Ammon's horn (tissue), 1 donor: Measurements from ENCODE around the gene PRDM16.

Source experiments
- DNase-seq: peaks from one replicate; pipeline ENCODE4 v3.0.0-alpha.2; 2016; ENCODE audit warnings: low spot score

The PRDM16 gene

DNA sequence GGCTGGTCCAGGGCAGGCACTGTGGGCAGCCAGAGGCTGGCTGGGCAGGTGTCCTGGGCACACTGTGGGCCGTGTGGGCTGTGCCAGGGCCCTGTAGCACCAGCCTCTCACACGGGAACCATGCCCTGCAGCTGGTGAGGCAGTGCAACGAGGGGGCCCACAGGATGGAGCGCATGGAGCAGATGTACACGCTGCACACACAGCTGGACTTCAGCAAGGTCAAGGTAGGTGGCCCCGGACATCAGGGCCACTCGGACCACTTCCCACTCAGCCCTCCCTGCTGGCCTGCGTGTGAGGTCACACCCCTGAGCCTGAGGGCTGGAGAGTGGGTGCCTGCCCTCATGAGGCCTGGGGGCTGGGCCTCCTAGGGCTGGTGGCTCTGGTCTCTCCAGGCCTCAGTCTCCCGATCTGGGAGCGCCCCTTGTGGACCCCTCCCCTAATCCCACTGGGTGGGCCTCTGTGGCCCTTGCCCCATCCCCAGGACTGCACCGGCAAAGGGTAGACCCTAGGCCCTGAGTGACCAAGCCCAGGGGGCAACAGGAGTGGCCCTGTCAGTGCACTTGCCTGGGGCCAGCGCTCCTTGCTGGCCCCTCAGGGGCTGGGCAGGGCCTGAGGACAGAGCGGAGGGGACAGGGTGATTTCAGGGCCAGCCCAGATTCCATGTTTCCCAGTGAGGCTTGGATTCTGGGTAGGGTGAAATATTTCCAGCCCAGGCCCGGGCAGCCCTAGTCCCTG lies 407.0 kb downstream of the PRDM16 start:
- DNase-seq: no peak

DNA sequence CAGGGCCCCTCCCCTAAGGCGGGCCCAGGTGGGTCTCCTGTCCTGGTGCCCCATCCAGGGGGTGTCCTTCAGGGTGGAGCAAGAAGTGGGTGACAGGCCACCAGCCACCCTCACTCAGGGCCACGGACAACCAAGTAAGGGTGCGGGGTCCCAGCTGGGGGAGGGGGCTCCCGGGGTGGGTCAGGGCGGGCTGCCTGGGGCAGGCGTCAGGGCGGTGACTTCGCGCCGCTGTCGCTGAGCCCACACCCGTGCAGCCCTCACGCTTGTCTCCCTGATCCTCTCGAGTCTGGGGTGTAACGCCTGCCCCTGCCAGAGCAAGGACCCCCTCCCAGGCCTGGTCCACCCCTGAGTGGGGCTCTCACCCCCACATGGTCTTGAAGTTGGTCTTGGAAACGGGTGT lies 407.7 kb downstream of the PRDM16 start:
- no peak for DNase-seq

DNA sequence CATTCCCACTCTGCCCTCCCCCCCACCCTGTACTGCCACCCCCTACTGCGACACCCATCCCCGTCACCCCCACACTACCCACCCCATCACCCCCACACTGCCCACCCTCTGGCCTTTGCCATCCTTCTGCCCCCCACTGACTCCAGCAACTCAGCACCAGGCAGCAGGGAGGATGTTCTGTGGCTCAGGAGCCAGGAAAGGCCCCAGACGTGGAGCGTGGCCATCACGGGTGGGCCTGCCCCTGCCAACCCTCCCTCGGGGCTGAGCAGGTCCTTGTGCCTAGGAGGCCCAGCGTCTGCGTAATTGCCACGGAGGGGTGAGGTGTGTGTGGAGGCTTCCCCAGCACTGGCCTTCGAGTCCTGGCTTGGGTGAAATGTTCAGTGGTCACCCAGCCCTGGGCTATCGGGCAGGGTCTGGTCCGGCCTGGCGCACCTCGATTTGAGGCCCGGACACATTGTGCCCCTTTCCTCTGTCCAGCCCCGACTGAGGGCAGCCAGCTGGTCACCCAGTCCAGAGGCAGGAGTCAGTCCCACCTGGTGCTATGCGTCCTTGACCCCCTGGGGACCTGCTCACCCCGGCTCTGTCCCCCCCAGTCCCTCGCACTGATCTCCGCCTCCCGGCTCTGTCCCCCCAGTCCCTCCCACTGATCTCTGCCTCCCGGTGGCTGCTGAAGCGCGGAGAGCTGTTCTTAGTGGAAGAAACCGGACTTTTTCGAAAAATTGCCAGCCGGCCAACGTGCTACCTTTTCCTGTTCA lies 408.4 kb downstream of the PRDM16 start:
- no peak for DNase-seq

DNA sequence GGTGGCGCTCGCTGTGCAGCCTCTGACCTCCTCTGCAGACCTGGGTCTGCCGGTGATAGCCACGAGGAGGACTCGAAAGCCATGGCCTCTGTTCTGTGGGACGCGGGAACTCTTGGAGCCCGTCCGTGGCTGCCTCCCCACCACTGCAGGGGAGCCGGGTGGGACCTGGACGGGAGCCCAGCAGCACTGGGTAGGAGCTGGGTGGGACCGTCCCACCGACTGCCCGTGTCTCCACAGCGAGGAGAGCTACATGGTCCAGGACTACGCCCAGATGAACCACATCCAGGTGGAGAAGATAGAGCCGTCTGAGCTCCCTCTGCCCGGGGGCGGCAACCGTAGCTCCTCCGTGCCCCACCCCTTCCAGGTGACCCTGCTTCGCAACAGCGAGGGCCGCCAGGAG lies 409.2 kb downstream of the PRDM16 start:
- DNase-seq: no peak

DNA sequence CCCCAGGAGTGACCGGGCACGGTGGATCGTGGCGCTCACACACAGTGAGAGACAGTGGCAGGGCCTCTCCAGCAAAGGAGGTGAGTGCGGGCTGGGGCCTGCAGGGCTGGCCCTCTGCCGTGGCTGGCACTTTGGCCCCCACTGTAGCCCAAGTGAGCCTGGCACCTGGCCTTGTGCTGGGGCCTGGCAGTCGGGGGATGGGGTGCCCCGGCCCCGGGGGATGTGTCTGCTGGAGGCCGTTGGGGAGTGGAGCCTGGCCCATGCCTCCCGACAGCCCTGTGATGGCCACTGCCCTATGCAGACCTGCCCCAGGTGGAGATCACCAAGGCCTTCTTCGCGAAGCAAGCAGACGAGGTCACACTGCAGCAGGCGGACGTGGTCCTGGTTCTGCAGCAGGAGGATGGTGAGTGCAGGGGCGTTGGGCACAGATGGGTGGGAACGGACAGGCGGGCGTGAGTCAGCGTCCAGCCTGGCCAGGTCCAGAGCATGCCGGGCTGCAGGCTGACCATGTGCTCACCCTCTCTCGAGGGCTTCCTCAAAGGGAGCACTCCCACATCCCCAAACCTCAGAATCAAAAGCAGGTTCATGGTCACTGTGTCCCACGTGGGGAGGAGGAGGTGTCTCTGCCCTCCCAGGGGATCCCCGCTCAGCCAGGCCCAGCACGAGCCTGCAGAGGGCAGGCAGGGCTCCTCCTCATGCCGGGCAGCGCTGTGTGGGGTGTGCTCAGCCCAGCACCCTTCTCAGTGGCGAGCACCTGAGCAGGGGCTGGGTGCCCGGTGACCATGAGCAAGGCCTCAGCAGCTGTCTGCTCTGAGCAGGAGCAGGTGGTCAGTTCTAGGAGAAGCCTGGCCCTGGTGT lies 410.7 kb downstream of the PRDM16 start:
- DNase-seq: no peak

DNA sequence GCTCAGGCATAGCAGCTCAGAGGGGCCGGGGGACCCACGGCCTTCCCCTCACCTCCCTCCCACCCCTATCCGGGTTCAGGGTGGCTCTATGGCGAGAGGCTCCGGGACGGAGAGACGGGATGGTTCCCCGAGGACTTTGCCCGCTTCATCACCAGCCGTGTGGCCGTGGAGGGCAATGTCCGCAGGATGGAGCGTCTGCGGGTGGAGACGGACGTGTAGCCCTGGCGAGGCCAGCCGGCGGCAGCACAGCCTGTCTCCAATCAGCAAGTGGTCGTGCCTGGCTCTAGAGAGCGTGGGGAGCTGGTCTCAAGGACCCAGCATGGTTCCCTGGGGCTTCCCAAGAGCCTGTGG lies 411.3 kb downstream of the PRDM16 start:
- no peak for DNase-seq

DNA sequence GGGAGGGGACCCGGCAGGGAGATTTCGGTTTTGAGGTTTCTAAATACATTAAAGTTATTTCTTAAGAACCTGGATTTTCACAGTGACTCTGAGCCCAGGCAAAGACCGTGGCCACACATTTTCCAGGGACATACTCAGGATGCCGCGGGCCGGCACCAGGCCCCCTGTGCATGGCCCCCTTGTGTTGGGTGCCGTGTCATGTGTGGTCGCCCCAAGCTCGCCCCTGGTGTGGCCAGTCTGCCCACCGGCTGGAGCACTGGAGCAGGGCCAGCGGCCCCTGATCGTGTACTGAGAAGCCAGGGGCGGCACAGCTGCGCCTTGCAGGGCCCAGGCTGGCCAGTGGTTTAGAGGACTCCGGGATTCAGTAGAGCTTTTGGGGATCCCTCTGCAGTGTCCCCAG lies 412.0 kb downstream of the PRDM16 start:
- no peak for DNase-seq

DNA sequence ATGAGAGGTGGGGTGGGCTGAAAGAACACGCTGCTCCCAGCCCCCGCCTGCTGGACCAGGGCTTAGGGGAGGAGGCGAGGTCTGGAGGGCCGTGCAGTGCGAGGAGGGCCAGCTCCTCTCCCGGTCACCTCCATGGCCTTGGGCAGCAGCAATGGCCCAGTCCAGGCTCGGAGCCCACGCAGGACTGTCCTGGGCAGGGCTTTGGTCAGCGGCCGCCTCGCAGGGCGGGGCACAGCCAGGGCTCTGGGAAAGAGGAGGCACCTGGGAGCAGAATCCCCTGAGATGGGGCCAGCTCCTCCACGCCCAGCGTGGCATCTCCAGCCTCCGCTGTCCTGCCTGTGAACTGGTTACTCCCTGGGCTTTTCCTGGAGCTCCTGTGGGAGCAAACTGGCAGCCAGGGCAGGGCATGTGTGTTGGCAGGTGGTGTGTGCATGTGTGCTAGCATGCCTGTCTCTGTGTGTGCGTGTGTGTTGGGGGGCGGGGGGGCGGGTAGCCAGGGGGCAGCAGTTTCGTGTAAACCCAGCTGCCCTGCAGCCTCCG lies 412.9 kb downstream of the PRDM16 start:
- DNase-seq: no peak

DNA sequence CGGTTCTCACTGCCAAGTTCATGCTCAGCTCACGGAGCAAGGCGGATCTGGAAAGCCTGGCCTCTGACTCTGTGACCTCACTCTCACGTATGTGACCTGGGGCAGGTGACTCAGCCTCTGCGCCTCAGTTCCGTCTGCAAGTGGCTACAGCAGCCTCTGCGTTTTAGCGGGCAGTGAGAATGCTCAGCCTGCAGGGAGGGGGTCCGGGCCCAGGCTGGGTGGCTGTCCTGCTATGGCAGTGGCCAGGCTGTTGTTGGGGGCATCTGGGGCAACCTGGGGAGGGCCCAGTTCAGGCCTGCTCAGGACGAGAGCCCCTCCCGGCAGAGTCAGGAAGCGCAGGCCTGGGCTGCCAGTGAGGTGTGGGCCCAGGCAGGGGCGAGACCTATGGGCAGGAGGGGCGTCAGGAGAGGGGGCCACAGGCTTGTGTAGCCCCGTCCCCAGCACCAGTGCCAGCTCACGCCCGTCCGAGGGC lies 413.4 kb downstream of the PRDM16 start:
- no peak for DNase-seq

DNA sequence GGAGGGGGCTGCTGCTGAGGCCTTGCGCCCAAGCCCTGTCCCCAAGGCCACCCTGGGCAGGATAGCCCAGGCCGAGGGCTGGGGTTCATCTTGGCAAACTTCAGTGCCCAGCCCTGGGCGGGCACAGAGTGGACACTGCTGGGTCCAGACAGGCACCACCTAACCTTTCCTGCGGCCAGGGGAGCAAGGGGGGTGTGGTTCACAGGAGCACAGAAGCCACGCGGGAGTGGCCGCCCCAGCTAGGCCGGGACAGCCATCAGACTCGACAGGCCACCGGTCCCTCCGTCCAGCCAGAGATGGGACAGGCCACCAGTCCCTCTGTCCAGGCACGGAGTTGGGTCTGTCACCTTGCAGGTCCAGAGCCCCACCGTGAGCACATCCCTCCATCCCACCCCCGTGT lies 414.4 kb downstream of the PRDM16 start:
- no peak for DNase-seq

DNA sequence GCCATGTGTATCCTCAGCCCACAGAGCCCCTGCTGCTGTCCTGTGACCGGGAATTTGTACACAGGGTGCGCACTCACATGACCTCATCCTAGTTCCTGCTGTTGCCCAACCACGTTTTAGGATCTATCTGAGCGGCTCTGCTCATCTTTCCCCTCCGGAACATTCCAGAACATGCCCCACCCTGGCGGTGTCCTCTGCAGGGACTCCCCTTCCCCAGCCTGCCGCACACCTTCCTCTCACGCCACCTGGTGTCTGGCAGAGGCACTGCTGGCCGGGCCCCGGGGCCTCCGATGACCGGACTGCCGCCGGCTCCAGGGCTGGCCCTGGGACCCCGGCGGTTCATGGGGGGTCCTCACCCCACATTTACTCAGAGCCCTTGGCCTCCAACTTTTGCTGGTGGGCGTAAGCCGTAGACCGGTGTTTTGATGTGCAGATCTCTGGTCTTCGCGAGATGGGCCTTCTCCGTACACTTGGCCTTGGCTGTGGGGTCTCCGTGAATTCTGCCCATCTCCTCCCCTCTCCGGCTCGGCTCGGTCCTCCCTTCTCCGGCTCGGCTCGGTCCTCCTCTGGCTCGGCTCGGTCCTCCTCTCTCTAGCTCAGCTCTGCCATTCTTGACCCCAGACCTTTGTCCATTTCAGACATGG lies 414.9 kb downstream of the PRDM16 start:
- DNase-seq: no peak

DNA sequence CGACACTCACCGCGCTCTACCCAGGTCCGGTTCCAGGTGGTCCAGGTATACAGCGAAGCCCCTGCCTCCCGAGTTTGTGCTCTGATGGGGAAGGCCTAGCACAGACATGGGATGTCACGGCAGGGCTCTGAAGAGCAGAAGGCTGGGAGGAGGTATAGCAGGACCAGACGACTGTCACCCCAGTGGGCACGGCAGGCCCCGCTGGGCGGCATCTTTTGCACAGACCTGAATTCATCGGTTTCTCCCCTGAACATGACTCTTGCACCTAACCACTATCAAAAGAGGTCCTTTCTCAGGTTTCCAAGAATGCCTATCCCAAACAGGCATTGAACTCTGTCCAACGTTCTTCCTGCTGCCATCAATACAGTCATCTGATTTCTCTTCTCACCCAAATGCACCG lies 416.0 kb downstream of the PRDM16 start:
- DNase-seq: no peak
